A549 (cell line): ENCODE results near the gene ITGB3. TPM values are rescaled to one million over a fixed set of nuclear protein-coding genes. Genes with fewer than 3 reads are reported as not detected.

Source experiments
- ATAC-seq, 2 experiments: fragments of 200-7000 bp in 1 of 2; fragments of >200 bp in 1 of 2; cut with Nextera tagmentation in 1 of 2; cut with Tn5 transposase in 1 of 2; 3 replicates each; pipeline versions ENCODE4 v1.8.0 to v1.9.1; 2018 to 2020; ENCODE audit warnings: mild to moderate bottlenecking in 1 of 2, moderate library complexity in 1 of 2
- CTCF ChIA-PET: fragments of 300-600 bp; sonication (Branson Sonifier 250); formaldehyde crosslinking; extraction: SDS; loops from one replicate; lab custom pipeline; 2021; ENCODE audit warnings: antibody characterized with exemption, inconsistent platforms; lab: Yijun Ruan, JAX
- POLR2A ChIA-PET: fragments of 350-600 bp; formaldehyde crosslinking; extraction: SDS; loops from one replicate; lab custom pipeline; 2021; ENCODE audit warnings: antibody characterized with exemption, inconsistent platforms; lab: Yijun Ruan, JAX
- DNase-seq, 2 experiments: peaks; one replicate each; pipeline versions ENCODE4 v3.0.0 to v3.0.0-alpha.2; 2011 to 2016; ENCODE audit warnings: low read depth in 1 of 2, low spot score in 1 of 2
- FAIRE-seq: peaks from 2 replicates; lab custom pipeline; 2011; peaks lifted over from hg19 to GRCh38; lab: Jason Lieb, UNC
- H3K27ac ChIP-seq, 2 experiments: fragments of >200 bp; sonication (Bioruptor Twin); formaldehyde crosslinking; 3 replicates each; pipeline ENCODE4 v1.5.1; 2016 to 2017
- H3K4me1 ChIP-seq: fragments of >200 bp; sonication (Bioruptor Twin); formaldehyde crosslinking; 3 replicates; pipeline ENCODE4 v1.6.1; 2016
- H3K4me2 ChIP-seq: fragments of >200 bp; sonication (Bioruptor Twin); formaldehyde crosslinking; 3 replicates; pipeline ENCODE4 v1.6.1; 2016
- H3K4me3 ChIP-seq: fragments of >200 bp; sonication (Bioruptor Twin); formaldehyde crosslinking; 3 replicates; pipeline ENCODE4 v1.5.1; 2016
- H3K9me3 ChIP-seq: fragments of >200 bp; sonication (Bioruptor Twin); formaldehyde crosslinking; 3 replicates; pipeline ENCODE4 v1.6.1; 2016
- BHLHE40 ChIP-seq: IDR thresholded peaks from 2 replicates; pipeline ENCODE4 v1.6.1; 2012; ENCODE audit warnings: low read depth, low read length, inconsistent platforms
- CBX2 ChIP-seq: fragments of 200-600 bp; sonication (generic); IDR thresholded peaks from 2 replicates; pipeline ENCODE4 v1.6.1; 2016; ENCODE audit warnings: low read depth, mild to moderate bottlenecking, borderline replicate concordance
- ESRRA ChIP-seq: fragments of 150-350 bp; IDR thresholded peaks from 2 replicates; pipeline ENCODE4 v1.6.1; 2014; ENCODE audit warnings: mild to moderate bottlenecking, low read length, borderline replicate concordance
- HEYL ChIP-seq: fragments of 250-450 bp; sonication (Bioruptor Pico); IDR thresholded peaks from 2 replicates; pipeline ENCODE4 v1.8.0; 2021; ENCODE audit warnings: mild to moderate bottlenecking, moderate library complexity
- HOXB13 ChIP-seq: fragments of 250-450 bp; sonication (Bioruptor Pico); IDR thresholded peaks from 2 replicates; pipeline ENCODE4 v1.5.0; 2020; ENCODE audit warnings: low read depth, mild to moderate bottlenecking, moderate library complexity
- KDM5A ChIP-seq: fragments of 200-600 bp; sonication (generic); IDR thresholded peaks from 2 replicates; pipeline ENCODE4 v1.6.1; 2016; ENCODE audit warnings: antibody characterized with exemption, mild to moderate bottlenecking
- MYC ChIP-seq: IDR thresholded peaks from 2 replicates; pipeline ENCODE4 v1.6.1; 2012; ENCODE audit warnings: mild to moderate bottlenecking, inconsistent platforms, low read length, improper control_type of control experiment, borderline replicate concordance
- NPAS2 ChIP-seq: fragments of 250-450 bp; sonication (Bioruptor Pico); IDR thresholded peaks from 2 replicates; pipeline ENCODE4 v1.8.0; 2022; ENCODE audit warnings: mild to moderate bottlenecking, moderate library complexity, borderline replicate concordance
- NR3C1 ChIP-seq: fragments of >200 bp; sonication (Bioruptor Twin); formaldehyde crosslinking; IDR thresholded peaks from 3 replicates; pipeline ENCODE4 v1.6.1; 2017
- PHF8 ChIP-seq: fragments of 200-600 bp; sonication (generic); IDR thresholded peaks from 2 replicates; pipeline ENCODE4 v1.6.1; 2016; ENCODE audit warnings: low read depth, mild to moderate bottlenecking, antibody characterized with exemption, moderate library complexity, borderline replicate concordance
- POLR2A ChIP-seq: IDR thresholded peaks from 2 replicates; pipeline ENCODE4 v1.6.1; 2012; ENCODE audit warnings: mild to moderate bottlenecking, low read length
- POLR2AphosphoS2 ChIP-seq: conservative IDR thresholded peaks from 2 replicates; pipeline ENCODE4 v1.6.1; 2012; ENCODE audit warnings: low read length, improper control_type of control experiment, inconsistent platforms
- RNF2 ChIP-seq: fragments of 200-600 bp; sonication (generic); IDR thresholded peaks from 2 replicates; pipeline ENCODE4 v1.6.1; 2016; ENCODE audit warnings: low read depth, mild to moderate bottlenecking, antibody characterized with exemption, moderate library complexity, borderline replicate concordance
- SMC3 ChIP-seq: fragments of >200 bp; sonication (Bioruptor Twin); formaldehyde crosslinking; IDR thresholded peaks from 3 replicates; pipeline ENCODE4 v1.6.1; 2018; ENCODE audit warnings: inconsistent platforms
- SREBF2 ChIP-seq: fragments of 450-650 bp; IDR thresholded peaks from 2 replicates; pipeline ENCODE4 v1.6.1; 2014; ENCODE audit warnings: mild to moderate bottlenecking, moderate library complexity
- ZFP36 ChIP-seq: fragments of 450-650 bp; IDR thresholded peaks from 2 replicates; pipeline ENCODE4 v1.6.1; 2014; ENCODE audit warnings: borderline replicate concordance; ENCODE audit not compliant: partially characterized antibody
- ZSCAN20 ChIP-seq: fragments of 250-450 bp; sonication (Bioruptor Pico); IDR thresholded peaks from 2 replicates; pipeline ENCODE4 v1.8.0; 2022; ENCODE audit warnings: mild to moderate bottlenecking, moderate library complexity
- WGBS: methylation state at CpG from one replicate; pipeline ENCODE4 v1.1.6; 2017; ENCODE audit errors: missing lambda C conversion rate; 5-methylcytosine and 5-hydroxymethylcytosine counted together
- polyA plus RNA-seq, 4 experiments: library from polyadenylated mRNA; depleted of rRNA in 3 of 4; stranded (reverse); fragments of >200 nt; fragmentation: RNase III in 1 of 4; extraction: RNeasy Plus Mini Kit Qiagen cat#74134 plus additional on column Dnase treatment in 1 of 4; gene quantifications; 2 replicates in 3 of 4; 3 replicates in 1 of 4; pipeline ENCODE4 v1.2.3, GENCODE V29; 2011 to 2017
- TF ChIP-seq, protein P1 (sequence below): fragments of 250-450 bp; sonication (Bioruptor Pico); IDR thresholded peaks from 2 replicates; pipeline ENCODE4 v1.5.0; 2021; ENCODE audit warnings: mild to moderate bottlenecking, moderate library complexity, borderline replicate concordance
- TF ChIP-seq, protein P2 (sequence below): fragments of 200-600 bp; sonication (generic); IDR thresholded peaks from 2 replicates; pipeline ENCODE4 v1.6.1; 2016; ENCODE audit warnings: antibody characterized with exemption, mild to moderate bottlenecking, moderate library complexity
- TF ChIP-seq, protein P3 (sequence below): fragments of >200 bp; sonication (Bioruptor Twin); formaldehyde crosslinking; IDR thresholded peaks from 2 replicates; pipeline ENCODE4 v1.6.1; 2016
- TF ChIP-seq, protein P4 (sequence below): IDR thresholded peaks from 2 replicates; pipeline ENCODE4 v1.6.1; 2012; ENCODE audit warnings: low read depth, borderline replicate concordance
- TF ChIP-seq, protein P5 (sequence below): fragments of >200 bp; sonication (Bioruptor Twin); formaldehyde crosslinking; IDR thresholded peaks from 3 replicates; pipeline ENCODE4 v1.5.1; 2016

Gene ITGB3
- polyA plus RNA-seq, 2 of the 4 experiments (the other 2 are of a cell fraction): 0.34 to 5.0 TPM

DNA sequence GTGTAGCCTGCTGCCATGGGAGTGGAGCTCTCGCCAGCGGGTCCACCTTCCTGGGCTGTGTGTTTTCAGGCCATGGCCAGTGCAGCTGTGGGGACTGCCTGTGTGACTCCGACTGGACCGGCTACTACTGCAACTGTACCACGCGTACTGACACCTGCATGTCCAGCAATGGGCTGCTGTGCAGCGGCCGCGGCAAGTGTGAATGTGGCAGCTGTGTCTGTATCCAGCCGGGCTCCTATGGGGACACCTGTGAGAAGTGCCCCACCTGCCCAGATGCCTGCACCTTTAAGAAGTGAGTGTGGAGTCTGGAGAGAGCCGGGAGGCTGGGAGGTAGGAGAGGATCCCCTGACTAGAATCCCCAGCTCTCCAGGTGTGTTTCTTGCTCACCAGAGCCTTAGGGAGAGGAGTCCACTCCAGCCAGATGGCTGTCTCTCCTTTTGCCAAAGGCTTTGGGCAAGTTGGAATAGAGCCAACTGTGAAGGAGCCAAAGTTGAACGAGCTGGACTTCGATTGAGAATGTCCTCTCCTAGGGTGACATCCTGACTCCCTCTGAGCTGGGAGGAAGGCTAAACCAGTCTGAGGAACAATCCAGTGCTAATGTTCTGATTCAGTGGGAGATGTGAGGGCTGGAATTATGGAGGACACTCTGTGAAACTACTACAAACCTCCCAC is 45.7 kb downstream of the ITGB3 start:
- no peak for DNase-seq
- POLR2A ChIA-PET: no interaction called here
- WGBS: 78% methylated on average over 13 of the region's 13 CpGs
- H3K9me3 ChIP-seq: peaks cover 13% of the 10 kb centered on the region; the same call in 2 of the 3 replicates
- H3K4me3 ChIP-seq: no peak overlapping the region
- H3K4me1 ChIP-seq: no peaks in the 10 kb centered on the region
- no peak; a peak in 2 of 6 replicates for ATAC-seq
- no peak for FAIRE-seq
- H3K4me2 ChIP-seq: no peak overlapping the region
- no peak for TF ChIP-seq KDM5A
- H3K27ac ChIP-seq: no peak overlapping the region
- CTCF ChIA-PET: interaction anchor here (1.5 to 5.2 kb wide), 5 partner anchors 7 to 70 kb away, joined by 3 to 22 read pairs (median 5); no protein-coding TSS in a partner anchor

DNA sequence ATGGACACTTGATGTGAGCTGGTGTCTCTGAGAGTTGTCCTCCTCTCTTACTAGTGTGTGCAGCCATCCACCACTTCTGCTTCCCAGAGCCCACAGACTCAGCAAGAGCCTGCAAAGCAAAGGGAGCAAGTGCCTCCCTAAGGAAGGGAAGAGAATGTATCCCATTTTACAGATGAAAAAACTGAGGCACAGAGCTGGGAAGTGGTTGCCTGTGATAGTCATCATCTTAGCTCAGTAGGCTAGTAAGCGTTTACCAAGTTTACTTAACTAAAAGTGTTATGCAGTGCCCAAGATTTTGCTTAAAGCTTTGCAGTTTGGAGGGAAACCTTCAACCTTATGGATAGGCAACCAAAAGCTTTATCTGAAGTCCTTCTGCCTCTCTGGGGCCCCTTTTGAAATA is 47.1 kb downstream of the ITGB3 start:
- no peak for DNase-seq
- CTCF ChIA-PET: interaction anchor here (0.6 to 5.2 kb wide), 8 partner anchors 9 to 315 kb away, joined by 3 to 22 read pairs (median 4); no protein-coding TSS in a partner anchor
- no peak for FAIRE-seq
- peaks cover 9% of the 10 kb centered on the region for H3K4me1 ChIP-seq
- peaks cover 13% of the 10 kb centered on the region; the same call in 2 of the 3 replicates for H3K9me3 ChIP-seq
- no peak for ATAC-seq
- H3K27ac ChIP-seq: no peak overlapping the region
- POLR2A ChIA-PET: no interaction called here
- WGBS: 64% methylated on average over 1 of the region's 1 CpG
- no peak overlapping the region for H3K4me3 ChIP-seq
- no peak overlapping the region for H3K4me2 ChIP-seq
- TF ChIP-seq SREBF2 (no peak), ZSCAN20 (no peak), PHF8 (no peak), SMC3 (no peak), KDM5A (no peak), MYC (no peak), ESRRA (no peak), POLR2AphosphoS2 (no peak), NPAS2 (no peak), POLR2A (no peak), RNF2 (no peak)
- TF ChIP-seq, protein P1, sequence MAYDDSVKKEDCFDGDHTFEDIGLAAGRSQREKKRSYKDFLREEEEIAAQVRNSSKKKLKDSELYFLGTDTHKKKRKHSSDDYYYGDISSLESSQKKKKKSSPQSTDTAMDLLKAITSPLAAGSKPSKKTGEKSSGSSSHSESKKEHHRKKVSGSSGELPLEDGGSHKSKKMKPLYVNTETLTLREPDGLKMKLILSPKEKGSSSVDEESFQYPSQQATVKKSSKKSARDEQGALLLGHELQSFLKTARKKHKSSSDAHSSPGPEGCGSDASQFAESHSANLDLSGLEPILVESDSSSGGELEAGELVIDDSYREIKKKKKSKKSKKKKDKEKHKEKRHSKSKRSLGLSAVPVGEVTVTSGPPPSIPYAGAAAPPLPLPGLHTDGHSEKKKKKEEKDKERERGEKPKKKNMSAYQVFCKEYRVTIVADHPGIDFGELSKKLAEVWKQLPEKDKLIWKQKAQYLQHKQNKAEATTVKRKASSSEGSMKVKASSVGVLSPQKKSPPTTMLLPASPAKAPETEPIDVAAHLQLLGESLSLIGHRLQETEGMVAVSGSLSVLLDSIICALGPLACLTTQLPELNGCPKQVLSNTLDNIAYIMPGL: no peak
- TF ChIP-seq, protein P2, sequence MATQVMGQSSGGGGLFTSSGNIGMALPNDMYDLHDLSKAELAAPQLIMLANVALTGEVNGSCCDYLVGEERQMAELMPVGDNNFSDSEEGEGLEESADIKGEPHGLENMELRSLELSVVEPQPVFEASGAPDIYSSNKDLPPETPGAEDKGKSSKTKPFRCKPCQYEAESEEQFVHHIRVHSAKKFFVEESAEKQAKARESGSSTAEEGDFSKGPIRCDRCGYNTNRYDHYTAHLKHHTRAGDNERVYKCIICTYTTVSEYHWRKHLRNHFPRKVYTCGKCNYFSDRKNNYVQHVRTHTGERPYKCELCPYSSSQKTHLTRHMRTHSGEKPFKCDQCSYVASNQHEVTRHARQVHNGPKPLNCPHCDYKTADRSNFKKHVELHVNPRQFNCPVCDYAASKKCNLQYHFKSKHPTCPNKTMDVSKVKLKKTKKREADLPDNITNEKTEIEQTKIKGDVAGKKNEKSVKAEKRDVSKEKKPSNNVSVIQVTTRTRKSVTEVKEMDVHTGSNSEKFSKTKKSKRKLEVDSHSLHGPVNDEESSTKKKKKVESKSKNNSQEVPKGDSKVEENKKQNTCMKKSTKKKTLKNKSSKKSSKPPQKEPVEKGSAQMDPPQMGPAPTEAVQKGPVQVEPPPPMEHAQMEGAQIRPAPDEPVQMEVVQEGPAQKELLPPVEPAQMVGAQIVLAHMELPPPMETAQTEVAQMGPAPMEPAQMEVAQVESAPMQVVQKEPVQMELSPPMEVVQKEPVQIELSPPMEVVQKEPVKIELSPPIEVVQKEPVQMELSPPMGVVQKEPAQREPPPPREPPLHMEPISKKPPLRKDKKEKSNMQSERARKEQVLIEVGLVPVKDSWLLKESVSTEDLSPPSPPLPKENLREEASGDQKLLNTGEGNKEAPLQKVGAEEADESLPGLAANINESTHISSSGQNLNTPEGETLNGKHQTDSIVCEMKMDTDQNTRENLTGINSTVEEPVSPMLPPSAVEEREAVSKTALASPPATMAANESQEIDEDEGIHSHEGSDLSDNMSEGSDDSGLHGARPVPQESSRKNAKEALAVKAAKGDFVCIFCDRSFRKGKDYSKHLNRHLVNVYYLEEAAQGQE: no peak
- TF ChIP-seq, protein P3, sequence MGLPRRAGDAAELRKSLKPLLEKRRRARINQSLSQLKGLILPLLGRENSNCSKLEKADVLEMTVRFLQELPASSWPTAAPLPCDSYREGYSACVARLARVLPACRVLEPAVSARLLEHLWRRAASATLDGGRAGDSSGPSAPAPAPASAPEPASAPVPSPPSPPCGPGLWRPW: no peak

DNA sequence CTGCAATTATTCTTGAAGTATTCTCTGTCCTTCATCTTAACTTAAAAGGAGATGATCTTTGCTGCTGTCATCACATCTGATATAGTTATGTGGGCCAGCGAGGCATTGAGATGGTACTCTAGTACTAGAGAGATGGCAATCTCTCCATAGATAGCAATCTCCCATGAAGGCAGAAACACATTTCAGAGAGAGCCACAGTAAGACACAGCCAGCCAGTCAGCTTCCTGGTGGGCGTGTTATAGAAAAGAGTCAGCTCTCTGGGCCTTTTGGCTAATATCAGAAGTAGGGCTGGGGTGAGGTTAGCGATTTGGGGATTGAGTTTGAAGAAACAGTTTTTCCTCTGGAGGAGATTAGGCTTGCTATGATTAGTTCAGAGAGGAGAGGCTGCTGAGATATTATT is 47.5 kb downstream of the ITGB3 start:
- ChIA-PET CTCF (interaction anchor here (0.8 to 5.2 kb wide), 7 partner anchors 9 to 315 kb away, joined by 3 to 22 read pairs (median 5); no protein-coding TSS in a partner anchor), POLR2A (no interaction called here)
- 36% methylated on average over 3 of the region's 3 CpGs for WGBS
- H3K4me3 ChIP-seq: no peak overlapping the region
- ATAC-seq (no peak), DNase-seq (no peak), FAIRE-seq (no peak)
- TF ChIP-seq NR3C1 (no peak), HOXB13 (no peak), BHLHE40 (no peak), CBX2 (no peak), HEYL (CRISPR knock-in tag) (no peak), ZFP36 (no peak), MYC (no peak)
- TF ChIP-seq, protein P4, sequence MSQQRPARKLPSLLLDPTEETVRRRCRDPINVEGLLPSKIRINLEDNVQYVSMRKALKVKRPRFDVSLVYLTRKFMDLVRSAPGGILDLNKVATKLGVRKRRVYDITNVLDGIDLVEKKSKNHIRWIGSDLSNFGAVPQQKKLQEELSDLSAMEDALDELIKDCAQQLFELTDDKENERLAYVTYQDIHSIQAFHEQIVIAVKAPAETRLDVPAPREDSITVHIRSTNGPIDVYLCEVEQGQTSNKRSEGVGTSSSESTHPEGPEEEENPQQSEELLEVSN: no peak
- TF ChIP-seq, protein P5, sequence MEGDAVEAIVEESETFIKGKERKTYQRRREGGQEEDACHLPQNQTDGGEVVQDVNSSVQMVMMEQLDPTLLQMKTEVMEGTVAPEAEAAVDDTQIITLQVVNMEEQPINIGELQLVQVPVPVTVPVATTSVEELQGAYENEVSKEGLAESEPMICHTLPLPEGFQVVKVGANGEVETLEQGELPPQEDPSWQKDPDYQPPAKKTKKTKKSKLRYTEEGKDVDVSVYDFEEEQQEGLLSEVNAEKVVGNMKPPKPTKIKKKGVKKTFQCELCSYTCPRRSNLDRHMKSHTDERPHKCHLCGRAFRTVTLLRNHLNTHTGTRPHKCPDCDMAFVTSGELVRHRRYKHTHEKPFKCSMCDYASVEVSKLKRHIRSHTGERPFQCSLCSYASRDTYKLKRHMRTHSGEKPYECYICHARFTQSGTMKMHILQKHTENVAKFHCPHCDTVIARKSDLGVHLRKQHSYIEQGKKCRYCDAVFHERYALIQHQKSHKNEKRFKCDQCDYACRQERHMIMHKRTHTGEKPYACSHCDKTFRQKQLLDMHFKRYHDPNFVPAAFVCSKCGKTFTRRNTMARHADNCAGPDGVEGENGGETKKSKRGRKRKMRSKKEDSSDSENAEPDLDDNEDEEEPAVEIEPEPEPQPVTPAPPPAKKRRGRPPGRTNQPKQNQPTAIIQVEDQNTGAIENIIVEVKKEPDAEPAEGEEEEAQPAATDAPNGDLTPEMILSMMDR: no peak
- peaks cover 13% of the 10 kb centered on the region for H3K4me1 ChIP-seq
- no peak overlapping the region for H3K4me2 ChIP-seq
- H3K27ac ChIP-seq: no peak overlapping the region
- peaks cover 13% of the 10 kb centered on the region; the same call in 2 of the 3 replicates for H3K9me3 ChIP-seq
